ENCODE measurements around the gene DCAF7.

The DCAF7 gene, protein sequence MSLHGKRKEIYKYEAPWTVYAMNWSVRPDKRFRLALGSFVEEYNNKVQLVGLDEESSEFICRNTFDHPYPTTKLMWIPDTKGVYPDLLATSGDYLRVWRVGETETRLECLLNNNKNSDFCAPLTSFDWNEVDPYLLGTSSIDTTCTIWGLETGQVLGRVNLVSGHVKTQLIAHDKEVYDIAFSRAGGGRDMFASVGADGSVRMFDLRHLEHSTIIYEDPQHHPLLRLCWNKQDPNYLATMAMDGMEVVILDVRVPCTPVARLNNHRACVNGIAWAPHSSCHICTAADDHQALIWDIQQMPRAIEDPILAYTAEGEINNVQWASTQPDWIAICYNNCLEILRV

DNA sequence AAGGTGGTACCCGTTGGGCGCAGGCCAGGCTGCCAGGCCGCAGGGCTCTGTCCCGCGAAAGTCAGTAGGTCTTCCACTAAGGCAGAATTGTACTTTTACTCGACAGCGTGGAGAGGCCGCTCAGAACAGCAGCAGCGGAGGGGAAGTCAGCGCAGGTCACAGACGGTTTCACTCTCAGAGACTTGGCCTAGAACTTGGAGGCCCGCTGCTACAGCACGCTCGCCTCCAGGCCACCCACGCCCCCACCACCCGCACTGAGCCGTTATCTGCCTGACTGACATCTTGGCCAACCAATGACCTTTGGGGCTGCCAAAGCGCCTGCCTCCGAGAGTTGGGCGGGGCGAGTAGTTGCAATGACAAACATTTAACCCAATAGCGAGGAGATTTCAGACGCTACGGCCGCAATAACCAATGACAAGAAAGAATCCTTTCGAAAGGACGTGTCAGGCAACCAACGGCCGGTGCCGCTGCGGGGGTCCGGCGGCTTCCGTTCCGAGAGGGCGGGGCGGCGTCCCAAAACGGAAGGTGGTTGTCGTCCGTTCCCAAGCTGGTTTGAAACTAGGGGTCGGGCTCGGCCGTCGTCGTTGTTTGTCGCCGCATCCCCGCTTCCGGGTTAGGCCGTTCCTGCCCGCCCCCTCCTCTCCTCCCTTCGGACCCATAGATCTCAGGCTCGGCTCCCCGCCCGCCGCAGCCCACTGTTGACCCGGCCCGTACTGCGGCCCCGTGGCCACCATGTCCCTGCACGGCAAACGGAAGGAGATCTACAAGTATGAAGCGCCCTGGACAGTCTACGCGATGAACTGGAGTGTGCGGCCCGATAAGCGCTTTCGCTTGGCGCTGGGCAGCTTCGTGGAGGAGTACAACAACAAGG lies at the start of gene DCAF7:
TSS of gene DCAF7 (plus strand) at position 532 of the 871 bp plus-strand sequence. CDS start at position 733, 201 bp downstream.
- peak; percentile 97 for DNase-seq

DNA sequence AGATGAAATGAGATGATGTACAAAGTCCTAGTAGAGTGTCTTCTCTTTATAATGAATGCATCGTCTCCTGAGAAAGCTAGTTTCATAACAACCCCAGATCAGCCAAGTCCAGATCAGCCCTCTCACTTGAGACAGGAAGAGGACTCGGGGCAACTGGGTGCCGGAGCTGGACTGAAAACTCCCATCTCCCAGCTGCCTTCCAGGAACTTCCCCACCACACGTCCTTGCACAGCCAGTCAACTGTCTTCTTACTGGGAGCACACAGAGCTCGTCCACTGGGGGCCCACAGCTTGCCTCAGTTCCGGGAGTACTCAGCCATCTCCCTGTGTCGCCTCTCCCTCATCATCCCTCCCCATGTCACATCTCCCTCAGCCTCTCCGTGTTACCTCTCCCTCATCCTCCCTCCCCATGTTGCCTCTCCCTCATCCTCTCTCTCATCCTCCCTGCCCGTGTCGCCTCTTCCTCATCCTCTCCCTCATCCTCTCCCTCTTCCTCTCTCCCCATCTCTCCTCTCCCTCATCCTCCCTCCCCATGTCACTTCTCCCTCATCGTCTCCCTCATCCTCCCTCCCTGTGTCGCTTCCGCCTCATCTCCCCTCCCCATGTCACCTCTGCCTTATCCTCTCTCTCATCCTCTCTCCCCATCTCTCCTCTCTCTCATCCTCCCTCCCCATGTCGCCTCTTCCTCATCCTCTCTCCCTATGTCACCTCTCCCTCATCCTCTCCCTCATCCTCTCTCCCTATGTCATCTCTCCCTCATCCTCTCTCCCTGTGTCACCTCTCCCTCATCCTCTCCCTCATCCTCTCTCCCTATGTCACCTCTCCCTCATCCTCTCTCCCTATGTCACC lies 49.5 kb upstream of the DCAF7 start:
- DNase-seq: no peak

DNA sequence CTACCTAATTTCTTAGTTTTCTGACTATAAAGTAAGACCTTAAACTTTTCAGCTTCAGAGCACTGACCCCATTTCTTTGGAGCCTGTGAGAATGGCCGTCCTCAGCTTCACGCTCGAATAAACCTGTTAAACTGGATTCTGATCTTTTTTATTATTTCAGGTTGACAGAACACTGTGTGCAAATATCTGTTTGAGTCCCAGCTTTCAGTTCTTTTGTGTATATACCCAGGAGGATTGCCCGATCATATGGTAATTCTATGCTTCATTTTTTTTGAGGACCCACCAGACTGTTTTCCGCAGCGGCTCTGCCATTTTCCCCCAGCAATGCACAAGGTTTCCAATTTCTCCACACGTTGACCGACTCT lies 47.0 kb upstream of the DCAF7 start:
- DNase-seq: no peak

DNA sequence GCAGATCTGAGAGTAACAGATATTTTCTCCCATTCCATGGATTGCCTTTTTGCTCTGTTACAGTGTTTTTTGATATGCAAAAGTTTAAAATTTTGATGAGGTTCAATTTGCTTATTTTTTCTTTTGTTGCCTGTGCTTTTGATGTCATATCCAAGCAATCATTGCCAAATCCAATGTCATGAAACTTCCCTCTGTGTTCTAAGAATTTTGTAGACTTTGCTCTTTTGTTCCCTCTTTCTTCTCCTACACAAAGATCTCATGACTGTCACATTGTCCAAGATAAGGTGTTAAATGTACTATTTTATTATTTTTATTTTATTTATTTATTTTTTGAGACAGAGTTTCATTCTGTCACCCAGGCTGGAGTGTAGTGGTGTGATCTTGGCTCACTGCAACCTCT lies 46.0 kb upstream of the DCAF7 start:
- DNase-seq: no peak

DNA sequence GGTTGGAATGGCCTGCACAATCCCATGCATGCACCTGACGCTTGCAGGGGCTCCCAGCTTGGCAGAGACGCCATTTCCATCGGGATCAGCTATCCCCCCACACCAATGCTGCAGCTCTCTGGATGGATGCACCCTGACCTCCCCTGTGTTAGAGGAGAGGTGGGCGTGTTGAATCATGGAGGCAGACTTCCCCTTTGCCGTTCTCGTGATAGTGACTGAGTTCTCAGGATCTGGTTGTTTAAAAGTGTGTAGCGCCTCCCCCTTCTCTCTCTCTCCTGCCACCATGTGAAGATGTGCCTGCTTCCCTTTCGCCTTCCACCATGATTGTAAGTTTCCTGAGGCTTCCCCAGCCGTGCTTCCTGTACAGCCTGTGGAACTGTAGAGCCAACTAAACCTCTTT lies 44.9 kb upstream of the DCAF7 start:
- no peak for DNase-seq

DNA sequence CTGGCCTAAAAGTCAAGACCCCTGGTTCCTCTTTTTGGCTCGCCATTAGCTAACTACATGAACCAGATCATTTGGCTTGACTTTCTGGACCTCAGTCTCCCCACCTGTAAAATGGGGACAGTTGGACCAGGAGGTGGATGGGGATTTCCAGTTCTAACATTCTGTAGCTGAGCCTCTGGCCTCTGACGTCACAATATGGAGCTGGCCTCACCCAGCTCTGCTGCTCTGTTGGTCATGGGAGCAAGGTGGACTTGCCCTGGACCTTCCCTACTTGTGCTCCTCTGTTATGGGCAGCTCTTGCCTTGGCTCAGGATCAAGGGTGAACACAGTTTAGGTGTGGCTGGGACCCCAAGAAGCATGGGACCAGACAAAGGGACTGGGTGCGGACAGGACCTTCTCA lies 43.6 kb upstream of the DCAF7 start:
- DNase-seq: no peak

DNA sequence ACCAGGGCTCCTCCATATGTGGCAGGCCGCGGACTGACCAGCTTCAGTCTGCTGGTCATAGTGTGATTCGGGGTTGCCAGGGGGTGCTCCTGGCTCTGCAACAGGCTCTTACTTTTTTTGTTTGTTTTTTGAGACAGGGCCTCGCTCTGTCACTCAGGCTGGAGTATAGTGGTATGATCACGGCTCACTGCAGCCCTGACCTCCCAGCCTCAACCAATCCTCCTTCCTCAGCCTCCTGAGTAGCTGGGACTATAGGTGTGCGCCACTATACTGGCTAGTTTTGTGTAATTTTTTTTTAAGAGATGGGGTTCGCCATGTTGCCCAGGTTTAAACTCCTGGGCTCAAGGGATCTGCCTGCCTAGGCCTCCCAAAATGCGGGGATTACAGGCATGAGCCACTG lies 38.9 kb upstream of the DCAF7 start:
- no peak for DNase-seq

DNA sequence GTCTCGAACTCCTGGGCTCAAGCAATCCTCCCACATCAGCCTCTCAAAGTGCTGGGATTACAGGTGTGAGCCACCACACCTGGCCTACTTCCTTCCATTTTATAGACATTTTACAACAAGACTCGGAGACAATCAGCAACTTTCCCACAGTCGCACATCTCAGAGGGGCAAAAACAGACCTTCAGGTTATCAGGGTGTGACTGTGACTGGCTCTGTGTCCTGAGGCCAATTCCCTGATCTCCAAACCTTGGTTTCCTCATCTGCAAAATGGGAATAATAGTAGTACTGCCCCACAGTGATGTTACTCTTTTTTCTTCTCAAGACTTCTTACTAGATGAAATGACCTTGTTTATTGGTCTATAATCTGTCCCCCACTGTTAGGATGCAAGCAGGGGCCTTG lies 37.9 kb upstream of the DCAF7 start:
- DNase-seq: no peak

DNA sequence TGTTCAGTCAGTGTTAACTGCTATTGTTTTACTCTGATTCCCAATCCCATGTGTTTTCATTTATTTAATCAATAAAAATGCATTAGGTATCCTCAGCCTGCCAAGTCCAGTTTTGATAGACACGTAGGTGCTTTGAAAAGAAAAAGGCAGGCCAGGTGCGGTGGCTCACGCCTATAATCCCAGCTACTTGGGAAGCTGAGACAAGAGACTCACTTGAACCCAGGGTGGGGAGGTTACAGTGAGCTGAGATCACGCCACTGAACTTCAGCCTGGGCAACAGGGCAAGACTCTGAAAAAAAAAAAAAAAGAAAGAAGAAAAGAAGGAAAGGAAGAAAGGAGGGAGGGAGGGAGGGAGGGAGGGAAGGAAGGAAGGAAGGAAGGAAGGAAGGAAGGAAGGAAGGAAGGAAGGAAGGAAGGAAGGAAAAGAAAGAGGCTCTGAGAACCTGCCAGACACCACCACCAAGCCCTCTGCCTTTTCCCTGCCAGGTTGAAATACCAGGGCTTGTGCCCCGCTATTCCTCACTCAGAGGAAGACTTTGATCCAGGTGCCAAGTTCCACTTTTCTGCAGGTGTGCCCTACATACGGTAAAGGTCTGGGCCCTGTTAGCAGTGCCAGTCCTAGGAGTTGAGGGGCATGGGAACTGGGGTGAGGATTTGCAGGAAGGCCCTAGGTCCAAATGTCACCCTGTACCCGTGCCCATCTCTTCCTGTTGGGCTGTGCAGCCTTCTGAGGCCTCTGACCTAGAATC lies 37.2 kb upstream of the DCAF7 start:
- DNase-seq: no peak

DNA sequence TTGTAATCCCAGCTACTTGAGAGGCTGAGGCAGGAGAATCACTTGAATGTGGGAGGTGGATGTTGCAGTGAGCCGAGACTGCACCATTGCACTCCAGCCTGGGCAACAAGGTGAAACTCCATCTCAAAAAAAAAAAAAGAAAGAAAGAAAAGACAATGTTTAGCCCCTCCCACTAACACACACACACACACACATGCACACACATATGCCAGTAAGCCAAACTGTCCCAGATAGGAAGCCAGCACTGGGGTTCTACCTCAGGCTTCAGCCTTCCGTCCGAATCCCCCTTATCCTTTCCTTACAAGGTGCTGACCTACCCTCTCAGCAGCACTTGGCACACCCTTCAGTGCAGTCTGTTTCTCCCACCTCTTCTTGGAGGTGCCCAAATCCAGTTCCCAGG lies 35.8 kb upstream of the DCAF7 start:
- no peak for DNase-seq

DNA sequence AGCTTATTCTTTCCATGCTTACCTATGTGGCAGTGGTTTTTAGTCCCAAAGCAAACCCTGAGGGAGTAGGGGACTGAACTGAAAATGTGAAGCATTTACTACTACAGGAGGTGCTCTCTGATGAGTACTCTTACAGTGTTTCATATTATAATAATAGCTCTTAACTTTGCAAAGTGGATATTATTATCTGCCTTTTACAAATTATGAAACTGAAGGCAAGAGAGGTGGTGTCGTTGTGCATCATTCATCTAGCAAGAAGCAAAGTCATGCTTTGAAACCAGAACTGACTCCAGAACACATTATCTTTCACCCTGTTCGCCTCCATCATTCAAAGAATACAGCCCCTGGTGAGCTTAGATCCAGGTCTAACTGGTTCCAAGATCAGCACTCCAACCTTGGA lies 35.3 kb upstream of the DCAF7 start:
- DNase-seq: no peak

DNA sequence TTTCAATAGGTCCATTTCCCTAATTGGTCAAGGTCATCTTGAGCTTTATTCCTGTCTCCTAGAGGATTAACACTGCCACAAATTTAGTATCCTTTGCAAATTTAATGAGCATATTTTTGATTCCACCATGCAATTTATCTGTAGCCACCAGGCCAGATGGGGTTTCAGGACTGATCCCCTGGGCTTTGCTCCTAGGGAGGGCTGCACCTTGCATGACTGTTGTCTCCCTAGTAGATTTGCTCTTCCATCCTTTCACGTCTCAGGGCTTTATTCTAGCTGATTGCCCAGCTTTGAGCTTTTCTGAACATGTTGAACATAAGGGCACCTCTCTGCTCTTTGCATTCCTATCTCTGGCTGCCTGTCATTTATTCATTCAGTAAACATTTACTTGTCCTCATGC lies 34.9 kb upstream of the DCAF7 start:
- DNase-seq: no peak

DNA sequence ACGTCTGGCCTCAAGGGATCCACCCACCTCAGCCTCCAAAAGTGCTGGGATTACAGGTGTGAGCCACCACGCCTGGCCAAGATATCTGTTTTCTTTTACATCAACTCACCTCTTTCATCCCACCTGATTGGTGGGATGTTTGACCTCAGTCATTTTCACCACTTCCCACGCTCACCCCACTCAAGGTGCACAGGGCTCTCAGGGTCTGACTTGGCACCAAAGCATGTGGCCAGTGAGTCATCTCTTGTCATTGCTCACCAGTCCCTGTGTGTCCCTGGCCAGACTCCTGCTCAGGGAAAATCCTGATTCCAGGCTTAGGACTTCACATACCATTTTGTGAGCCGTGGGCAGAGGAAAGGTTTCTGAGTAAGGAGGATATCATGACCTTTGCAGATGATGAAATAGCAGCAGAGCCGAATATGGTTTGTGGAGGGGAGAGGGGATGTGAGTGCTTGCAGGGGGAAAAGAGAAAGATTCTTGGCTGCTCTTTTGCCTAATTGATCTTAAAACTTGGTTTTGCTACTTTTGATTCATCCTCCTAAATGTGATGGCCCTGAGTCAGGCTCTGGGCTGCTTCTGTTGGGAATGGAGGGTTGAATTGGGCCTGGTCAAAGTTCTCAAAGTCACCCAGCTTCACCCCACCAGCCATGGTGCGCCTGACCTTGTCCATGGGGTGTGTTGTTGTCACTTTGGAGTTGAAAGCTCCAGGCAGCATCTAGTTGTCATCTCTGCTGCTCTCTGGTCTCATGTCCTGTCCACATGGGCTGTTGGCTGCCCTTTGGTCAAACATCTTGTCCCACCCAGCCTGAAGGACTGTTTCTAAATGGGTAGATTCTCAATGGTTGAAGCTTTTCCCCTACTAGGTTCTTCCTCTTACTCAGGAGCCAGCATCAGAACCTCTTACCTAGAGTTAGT lies 33.1 kb upstream of the DCAF7 start:
- no peak for DNase-seq

DNA sequence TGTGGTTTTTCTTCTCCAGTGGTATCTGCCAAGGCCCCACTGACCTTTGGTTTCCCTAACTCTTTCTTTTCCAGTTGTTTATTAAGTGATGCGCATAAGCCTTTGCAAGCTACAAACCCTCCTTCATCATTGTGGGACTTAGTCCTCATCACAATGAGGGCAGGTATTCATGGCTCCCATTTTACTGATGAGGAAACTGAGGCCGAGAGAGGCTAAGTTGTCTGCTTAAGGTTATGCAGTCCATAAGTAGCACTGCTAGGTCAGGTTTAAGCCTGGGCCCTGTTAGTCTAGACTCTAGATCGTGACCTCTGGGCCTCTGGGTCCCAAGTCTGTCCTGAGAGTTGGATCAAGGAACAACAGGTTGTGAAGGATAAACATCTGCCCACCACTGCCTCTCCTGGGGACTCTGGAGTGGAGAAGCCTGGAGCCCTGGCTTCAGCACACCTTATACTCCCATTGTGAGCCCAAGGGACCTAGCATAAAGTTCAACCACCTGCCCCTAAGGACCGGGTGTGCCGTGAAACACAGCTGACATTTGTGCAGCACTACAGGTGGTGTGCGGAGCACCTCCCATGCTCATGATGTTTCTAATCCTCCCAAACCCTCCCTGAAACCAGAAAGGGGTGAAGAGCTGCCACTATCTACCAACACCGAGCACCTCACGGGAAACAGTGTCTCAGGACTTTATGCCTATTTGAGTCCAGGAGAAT lies 32.3 kb upstream of the DCAF7 start:
- no peak for DNase-seq

DNA sequence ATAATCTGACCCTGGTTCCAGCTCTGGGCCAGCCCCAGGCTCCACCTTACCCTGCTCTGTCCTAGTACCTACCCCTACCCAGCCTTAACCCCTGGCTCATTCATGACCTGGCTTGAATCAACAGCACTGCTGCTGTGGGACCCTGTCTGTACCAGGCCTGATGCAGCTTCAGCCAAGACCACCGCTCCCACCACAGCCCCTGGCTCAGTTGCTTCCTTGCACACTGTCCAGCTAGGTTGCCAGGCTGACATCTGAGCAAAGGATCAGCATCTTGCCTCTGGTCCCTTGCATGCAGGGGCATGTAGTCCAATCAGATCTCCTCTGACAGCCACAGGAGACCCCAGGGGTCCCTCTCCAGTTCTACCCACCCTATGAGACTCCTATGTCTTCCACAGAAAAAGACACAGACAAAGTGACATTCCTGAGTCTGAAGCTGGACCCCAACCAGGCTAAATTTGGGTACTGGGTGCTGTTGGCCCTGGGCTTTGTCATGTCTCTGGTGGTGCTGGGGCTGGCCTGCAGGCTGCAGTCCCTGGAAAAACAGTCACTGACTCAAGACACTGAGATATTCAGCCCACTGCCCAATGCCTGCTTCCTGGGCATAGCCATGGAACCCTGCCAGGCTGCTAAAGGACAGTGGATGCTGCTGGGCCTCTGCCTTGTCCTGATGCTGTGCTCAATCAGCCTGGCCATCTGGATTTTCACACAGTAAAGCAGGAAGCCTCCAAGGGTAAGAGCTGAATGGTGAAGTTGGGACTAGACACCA lies 31.0 kb upstream of the DCAF7 start:
- DNase-seq: no peak

DNA sequence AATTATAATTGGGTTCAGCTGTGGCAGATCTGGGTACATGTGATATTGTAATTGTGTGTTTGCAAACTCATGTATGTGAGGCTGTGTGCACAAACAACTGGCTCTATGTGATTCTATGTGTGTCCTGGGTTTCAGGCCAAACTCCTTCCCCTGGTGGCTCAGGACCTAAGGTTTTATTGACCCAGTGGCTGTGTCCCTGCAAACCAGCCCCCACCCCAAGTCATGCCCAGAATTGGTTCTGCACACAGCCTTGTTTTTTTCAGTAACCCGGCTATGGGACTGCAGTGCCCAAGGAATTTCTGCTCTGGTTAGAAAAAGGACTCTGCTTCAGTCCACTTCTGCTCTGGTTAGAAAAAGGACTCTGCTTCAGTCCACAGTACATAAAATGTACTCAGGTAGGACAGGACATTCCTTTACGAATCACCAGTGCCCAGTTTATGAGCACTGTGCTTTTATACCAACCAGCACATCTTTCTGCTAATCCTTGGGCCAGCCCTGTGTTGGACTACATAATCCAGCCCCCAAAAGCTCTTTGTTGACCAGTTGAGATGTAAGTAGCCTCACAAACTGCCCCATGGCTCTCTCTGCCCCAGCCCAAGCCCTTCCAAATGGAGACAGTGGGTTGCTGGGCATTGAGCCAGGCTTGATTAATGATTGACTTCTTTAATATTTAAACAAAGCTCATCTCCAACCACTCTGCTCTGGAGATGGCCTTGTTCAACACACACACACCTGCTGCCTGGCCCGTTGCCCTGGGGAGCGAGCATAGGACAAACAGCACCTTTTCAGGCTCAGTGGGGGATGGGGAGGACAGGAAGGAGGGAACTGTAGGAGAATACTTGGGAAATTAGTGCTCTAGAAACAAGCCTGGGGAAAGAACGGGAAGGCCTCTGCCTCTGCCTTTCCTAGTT lies 30.1 kb upstream of the DCAF7 start:
- no peak for DNase-seq

DNA sequence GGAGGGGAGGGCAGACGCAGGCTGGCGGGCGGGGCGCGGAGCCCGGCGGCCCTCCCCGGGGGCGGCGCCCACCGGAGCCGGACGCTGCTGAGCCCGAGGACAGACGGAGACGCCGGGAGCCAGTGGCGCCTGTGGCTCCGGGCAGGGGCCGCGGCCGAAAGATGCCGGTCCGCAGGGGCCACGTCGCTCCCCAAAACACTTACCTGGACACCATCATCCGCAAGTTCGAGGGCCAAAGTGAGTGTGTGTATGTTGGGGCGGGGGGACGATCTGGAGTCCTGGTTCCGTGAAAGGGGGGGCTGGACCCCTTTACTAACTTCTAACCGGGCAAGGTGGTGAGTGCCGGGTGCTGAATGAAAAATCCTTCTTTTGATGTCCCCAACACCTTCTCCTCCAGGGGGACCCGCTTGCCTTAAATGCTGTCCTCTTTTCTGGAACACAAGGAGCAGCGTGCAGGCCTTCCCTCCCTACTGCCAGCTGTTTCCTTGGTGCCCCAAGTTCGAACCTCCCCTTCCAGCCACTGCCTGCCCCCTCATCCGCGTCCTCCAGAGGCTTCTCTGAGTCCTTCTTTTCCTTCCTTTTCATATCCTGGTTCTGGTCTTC lies 26.9 kb upstream of the DCAF7 start, which contains the start of gene KCNH6:
TSS of gene KCNH6 (plus strand) at position 106 of the 603 bp plus-strand sequence. CDS start at position 162, 56 bp downstream.
- DNase-seq: no peak

DNA sequence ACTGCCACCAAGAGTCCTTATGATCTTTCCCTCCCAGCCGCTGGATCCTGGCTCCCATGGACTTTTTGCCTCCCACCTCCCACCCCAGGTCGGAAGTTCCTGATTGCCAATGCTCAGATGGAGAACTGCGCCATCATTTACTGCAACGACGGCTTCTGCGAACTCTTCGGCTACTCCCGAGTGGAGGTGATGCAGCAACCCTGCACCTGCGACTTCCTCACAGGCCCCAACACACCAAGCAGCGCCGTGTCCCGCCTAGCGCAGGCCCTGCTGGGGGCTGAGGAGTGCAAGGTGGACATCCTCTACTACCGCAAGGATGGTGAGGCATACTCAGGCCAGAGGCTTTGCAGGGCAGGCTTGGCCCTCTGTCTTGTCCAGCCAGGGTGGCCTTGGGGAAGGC lies 26.2 kb upstream of the DCAF7 start:
- DNase-seq: no peak

All from NCI-H1048 (cell line).